ENCODE results near the gene R3HDM2.

DNA sequence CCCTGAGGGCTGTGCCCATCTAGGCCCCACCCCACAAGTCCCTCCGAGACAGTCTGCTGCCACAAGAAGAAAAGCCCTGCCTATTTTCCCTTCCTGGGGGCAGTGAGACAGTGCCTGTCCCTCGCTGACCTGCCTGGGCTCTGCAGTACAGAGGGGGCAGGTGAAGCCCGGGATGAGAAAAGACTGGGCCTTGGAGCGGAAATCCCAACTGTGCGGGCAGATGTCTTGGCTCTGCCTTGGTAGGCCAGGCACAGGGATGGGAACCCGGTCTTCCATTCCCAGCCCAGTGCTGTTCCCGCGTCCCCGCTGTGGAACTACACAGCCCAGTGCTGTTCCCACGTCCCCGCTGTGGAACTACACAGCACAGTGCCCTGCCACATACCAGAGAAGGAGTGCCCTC lies 227.1 kb downstream of the R3HDM2 start:
- TF ChIP-seq, protein P1, sequence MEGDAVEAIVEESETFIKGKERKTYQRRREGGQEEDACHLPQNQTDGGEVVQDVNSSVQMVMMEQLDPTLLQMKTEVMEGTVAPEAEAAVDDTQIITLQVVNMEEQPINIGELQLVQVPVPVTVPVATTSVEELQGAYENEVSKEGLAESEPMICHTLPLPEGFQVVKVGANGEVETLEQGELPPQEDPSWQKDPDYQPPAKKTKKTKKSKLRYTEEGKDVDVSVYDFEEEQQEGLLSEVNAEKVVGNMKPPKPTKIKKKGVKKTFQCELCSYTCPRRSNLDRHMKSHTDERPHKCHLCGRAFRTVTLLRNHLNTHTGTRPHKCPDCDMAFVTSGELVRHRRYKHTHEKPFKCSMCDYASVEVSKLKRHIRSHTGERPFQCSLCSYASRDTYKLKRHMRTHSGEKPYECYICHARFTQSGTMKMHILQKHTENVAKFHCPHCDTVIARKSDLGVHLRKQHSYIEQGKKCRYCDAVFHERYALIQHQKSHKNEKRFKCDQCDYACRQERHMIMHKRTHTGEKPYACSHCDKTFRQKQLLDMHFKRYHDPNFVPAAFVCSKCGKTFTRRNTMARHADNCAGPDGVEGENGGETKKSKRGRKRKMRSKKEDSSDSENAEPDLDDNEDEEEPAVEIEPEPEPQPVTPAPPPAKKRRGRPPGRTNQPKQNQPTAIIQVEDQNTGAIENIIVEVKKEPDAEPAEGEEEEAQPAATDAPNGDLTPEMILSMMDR (IDR thresholded peaks at IDR 0.05; ENCODE audit: low read depth, low read length, missing input control) = no peak
- TF ChIP-seq TAF1 (conservative IDR thresholded peaks at IDR 0.05) = no peak
- no peak for TF ChIP-seq YY1 (IDR thresholded peaks at IDR 0.05)
- TF ChIP-seq EGR1 (IDR thresholded peaks at IDR 0.05; ENCODE audit: low read depth in 2 of 2) = no peak
- TF ChIP-seq SP1 (IDR thresholded peaks at IDR 0.05) = no peak

All from liver (tissue), 3 donors.